Measurements from ENCODE around the gene TACC3.

Gene TACC3

DNA sequence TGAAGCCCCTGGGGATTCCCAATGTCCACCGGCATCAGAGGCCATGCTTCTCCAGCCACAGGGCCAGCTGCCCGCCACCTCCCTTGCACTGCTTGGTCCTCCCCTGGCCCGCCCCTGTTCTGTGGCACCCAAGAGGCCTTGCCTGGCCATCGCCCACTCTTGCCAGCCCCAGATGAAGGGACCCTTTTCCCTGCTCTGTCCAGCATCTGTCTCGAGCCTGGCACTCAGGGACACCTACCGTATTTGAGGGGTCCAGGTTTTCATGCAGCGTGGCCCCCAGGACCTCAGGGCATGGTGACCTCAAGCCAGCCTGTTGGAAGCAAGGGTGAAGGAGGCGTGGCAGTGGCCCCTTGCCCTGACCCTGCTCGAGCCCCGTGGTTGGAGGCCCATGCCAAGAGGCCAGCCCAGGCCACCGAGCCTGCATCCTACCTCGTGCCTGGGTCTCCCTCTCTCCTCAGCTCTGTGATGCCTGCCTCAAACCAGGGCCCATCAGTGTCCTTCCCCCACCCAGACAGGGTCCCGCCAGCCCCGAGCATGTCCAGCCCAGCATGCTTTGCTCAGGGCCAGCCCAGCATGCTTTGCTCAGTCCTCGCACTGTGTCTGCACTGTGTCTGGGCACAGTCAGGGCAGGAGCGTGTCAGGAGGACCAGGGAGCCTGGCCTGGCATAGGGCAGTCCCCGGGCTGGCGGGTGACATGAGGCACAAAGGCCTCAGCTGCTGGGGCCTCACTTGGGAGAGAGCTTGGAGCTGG is 57.5 kb downstream of the TACC3 start:
- no peak for DNase-seq

DNA sequence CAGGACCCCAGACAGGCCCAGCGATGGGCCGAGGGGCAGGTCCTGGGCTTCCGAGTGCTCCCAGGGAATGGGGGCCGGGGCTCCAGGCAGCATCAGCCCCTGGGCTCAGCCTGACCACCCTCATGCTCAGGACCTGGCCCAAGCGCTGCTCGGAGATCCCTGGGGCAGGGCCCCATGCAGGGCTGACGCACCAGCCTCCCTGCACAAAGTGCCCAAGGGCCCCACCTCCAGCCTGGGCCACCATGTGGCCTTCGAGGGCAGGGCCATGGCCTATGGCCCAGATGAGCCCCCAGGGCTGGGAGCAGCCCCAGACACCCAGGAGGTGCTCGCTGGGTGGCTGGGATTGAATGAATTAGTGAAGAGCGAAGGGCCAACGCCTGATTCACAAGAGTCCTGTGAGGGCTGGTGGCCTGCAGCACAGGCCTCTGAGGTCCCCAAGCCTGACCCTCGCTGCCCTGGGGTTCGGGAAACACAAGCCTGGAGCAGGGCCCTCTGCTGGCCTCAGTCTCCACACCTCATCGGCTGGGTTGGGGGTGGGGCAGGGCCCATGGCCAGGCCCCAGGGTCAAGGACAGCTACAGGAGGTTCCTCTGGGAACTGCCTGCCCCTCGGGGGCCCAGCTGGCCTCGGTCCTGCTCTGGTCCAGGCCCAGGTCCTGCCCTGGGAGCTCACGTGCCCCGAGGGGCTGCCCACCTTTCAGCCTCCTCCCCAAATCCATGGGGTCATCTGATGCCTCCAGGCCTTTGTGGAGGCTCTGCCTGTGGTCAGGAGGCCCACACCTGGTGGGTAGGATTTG is 58.5 kb downstream of the TACC3 start:
- no peak for DNase-seq

GRCh38 chr4:1780435-1780834 is 59.1 kb downstream of the TACC3 start:
- DNase-seq, result no peak

- DNase-seq, result no peak
These were observed 61.7 kb downstream of the TACC3 start for GRCh38 chr4:1783015-1783414.

GRCh38 chr4:1783970-1784369 is 62.6 kb downstream of the TACC3 start:
- DNase-seq, result no peak

- no peak for DNase-seq
These were observed 63.1 kb downstream of the TACC3 start for GRCh38 chr4:1784395-1784788.

DNA sequence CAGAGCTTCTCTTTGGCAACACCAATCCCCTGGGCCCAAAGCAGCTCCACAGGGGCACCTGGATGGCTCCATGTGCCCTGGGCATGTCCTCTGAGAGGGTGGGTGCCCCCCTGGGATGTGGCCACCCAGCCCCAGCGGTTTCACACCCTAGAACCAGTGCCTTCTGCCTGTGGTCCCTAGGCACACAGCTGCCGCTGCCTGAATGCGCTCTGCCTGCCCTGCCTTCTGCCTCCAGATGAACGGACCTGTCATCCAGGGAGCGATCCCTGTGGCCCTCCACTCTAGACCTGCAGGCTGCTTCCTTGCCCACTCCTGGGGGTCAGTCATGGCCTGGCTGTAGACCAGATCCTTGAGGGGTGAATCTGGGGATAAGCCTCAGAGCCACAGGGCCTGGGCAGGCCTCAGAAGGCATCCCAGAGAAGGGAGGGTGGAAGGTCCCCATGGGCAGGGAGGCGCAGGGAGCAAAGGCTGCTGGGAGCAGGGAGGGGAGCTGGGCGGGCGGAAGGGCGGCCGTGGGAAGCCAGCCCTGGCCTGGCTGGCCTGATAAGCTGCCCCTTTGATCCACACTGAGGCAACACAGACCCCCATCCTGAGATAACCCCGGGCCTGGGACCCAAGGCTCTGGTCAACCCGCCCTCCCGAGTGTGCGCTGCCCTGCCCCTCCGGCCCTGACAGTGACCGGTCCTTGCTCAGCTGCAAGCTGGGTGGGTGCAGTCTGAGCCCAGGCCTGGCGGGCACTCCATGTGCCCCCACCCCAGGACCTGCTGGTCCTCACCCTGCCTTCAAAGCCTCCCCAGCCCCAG is 63.7 kb downstream of the TACC3 start:
- DNase-seq, result no peak

DNA sequence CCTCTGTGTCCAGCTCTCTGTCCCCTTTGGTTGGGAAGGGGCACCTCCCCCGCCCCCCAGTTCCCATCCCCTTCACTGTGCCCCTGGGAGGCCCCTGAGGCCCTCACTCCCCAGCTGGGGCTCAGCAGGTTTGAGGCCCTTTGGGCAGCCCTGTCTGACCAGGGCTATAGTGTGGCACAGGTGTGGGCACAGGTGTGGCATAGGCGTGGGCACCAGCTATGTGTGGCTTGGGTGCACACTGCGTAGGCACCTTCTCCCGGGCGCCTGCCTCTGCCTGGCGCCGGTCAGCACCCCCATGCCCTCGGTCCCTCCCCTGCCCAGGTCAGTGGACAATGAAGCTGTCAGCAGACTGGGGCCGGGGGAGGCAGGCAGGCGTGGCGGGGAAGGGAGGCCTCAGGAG is 64.3 kb downstream of the TACC3 start:
- no peak for DNase-seq

- DNase-seq, result no peak
These were observed 65.4 kb downstream of the TACC3 start for GRCh38 chr4:1786544-1787362.

DNA sequence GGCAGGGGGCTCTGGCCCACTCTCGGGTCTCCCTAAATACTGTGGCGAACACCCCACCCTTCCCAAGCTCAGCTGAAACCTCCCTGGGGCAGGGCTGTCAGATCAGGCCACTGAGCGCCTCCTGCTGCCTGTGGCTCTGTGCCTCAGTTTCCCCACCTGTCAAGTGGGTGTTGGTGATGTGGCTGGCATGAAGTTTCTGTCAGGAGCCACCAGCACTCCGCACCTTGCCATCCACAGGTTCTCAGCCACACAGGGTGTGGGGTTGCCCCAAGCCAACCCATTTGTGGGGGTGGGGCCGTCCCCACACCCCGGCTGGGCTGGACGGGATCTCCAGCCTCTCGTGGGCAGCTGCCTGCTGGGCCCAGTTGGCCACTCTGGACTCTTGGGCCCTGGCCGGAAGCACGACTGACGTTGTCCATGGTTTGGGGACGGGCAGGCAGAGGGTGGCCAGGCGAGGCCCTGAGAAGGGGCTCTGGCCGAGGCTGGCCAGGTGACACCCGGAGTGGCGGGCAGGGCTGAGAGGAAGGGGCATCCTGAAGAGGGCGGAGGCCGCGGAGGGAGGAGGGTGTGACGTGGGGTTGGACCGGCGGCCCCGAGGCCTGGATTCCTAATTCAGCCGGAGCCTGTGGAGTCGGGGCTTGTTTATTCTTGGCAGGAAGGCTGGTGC is 66.2 kb downstream of the TACC3 start:
- no peak for DNase-seq

GRCh38 chr4:1788254-1788973 is 67.1 kb downstream of the TACC3 start:
- DNase-seq, result no peak

DNA sequence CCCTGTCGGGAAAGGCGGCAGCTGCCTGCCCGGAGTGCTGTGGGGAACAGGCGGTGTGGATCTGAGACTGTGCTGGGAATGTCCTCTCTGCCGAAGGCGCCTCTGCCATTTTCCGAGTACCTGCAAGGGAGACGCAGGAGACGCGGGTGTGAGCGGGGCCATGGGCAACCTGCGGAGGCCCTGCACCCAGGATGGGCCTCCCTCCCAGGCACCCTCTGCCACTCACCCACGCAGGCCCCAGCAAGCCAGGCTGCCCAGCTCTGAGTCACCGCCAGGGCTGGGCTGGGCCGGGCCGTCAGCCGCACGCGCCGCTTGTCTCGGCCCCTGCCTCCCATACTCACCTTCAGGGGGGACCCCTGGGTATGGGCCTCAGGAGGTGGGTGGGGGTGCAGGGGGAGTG is 68.2 kb downstream of the TACC3 start:
- DNase-seq, result no peak

GRCh38 chr4:1790005-1790404 is 68.7 kb downstream of the TACC3 start:
- DNase-seq, result no peak

DNA sequence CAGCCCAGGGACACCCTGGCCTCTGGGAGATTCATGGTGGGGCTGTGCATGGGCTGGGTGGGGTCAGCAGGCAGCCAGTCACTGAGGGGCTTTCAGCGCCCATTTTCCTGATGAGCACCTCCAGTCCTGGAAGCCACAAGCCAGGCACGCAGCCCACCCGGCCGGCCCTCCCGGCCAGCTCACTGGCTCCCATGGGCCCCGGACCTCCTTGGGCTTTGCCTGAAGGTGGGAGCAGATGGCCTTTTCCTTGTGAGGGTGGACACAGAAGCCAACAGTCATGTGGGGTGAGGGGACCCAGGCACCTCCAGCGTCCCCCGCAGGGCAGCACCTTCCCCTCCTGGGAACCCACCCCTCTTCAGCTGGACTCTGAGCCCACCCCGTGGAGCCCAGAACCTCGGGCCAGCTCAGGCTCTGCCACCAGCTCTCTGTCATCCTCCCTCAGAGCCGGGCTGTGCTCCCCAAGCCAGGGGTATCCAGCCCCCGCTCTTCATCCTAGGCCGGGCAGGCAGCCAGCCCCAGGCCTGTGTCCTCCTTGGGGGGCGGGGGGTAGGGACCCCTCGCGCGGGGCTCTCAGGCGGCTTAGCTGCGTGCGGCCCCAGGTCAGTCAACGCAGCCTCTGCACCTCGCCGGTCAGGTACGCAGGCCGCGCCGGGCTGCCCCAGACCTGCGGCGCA is 71.0 kb downstream of the TACC3 start:
- no peak for DNase-seq

DNA sequence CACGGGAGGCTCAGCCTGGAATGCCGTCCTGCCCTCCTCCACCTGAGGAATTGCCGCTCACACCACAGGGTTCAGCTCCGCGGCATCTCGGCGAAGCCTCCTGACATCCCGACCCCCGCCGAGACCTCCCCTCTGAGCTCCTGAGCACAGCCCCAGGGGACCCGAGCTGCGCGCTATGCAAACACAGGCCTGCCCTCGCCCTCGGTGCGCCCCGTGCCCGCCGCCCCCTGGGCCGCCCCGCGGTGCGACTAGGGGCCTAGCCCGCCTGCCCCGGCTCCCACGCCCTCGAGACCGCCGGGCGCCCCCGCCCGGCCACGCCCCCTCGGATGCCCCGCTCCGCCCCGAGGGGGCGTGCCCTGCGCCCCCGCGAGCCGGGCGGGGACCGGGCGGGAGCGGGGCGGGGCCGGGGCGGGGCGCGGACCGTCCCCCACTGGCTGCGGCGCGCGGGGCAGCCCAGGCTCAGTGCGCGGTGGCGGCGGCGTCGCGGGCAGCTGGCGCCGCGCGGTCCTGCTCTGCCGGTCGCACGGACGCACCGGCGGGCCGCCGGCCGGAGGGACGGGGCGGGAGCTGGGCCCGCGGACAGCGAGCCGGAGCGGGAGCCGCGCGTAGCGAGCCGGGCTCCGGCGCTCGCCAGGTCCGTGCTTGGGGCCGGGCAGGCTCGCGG is 71.6 kb downstream of the TACC3 start, which contains the start of gene FGFR3:
FGFR3 (plus strand) TSS at position 462 of the 664 bp plus-strand sequence. CDS start 642 bp downstream, outside the sequence.
- DNase-seq, result no peak

- no peak for DNase-seq
These were observed 72.1 kb downstream of the TACC3 start for GRCh38 chr4:1793496-1793840.

DNA sequence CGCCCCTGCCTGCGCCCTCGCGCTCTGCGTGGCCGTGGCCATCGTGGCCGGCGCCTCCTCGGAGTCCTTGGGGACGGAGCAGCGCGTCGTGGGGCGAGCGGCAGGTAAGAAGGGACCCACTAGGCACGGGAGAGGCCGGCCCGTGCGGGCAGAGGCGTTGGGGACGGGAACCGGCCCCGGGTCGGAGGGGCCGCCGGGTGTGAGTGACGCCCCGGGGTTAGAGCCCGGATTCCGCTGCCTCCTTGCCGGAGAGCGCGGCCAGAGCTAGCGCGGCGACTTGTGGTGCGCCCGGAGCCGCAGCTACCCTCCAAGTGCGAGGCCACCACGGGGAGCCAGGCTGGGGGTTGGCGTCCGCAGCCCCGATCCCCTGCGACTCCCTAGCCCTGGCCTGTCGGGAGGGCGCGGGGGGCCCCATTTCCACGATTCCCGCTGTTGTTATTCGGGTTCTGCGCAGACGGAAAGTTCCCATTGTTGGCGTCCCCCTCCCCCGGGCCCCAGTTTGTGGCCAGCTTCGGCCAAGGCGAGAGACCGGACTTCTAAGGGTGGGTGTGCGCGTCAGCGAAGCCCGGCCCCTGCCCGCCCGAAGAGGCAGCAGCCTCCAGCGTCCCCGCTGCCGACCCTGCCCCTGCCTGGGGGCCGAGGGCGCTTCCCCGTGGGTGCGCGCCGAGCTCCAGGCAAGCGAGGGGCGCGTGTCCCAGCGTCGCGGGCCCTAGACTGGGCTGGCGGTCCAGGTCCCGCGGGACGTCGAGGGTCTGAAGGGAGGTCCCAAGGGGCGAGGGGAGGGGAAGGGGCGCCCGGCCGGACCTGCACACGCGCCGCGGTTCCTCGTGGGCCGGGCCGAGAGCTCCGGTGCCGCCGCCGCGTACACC is 72.9 kb downstream of the TACC3 start:
- DNase-seq, result no peak
